GM21825 (cell line): Measurements from ENCODE around the gene ABCC1.
"Not testable (repeated sequence)": the region's sequence is repeated elsewhere in the genome, so short reads cannot be mapped to it uniquely, and the experiment has no call there.

Experiments used
- ATAC-seq: cut with Tn5 transposase; IDR thresholded peaks from one replicate; pipeline ENCODE4 v1.9.1; 2021; ENCODE audit warnings: mild to moderate bottlenecking, moderate library complexity; ENCODE audit not compliant: unreplicated experiment

Gene ABCC1

GRCh38 chr16:16178455-16179162 lies 229.2 kb downstream of the ABCC1 start:
- ATAC-seq, result no peak

DNA sequence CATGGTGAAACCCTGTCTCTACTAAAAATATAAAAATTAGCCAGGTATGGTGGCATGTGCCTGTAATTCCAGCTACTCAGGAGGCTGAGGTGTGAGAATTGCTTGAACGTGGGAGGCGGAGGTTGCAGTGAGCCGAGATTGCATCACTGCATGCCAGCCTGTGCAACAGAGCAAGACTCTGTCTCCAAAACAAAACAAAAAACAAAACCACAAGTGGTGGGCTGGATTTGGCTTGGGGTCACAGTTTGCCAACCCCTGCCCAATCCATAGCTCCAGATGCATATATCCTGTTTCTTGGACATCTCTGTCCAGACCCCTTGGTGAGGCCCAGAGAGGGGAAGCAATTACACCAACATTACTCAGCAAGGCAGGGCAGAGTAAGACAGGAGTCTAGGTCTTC lies 232.3 kb downstream of the ABCC1 start:
- ATAC-seq, result not testable (repeated sequence)

DNA sequence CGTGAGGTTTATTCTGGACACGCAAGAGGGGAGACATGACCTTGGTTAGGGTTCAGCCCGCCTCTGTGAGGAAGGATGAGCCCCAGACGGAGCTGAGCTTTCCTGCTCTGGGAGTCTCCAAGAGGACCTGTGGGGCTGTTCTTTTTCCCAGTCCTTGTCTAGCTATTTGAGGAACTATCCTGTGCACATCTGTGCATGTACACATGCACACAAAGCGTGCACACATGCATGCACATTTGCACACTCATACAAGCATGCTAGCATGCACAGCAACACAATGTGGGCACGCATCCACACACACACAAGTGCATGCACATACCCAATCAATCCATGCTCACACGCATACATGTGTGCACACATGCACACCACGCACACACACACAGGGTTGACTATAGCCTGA lies 233.5 kb downstream of the ABCC1 start:
- no peak for ATAC-seq

DNA sequence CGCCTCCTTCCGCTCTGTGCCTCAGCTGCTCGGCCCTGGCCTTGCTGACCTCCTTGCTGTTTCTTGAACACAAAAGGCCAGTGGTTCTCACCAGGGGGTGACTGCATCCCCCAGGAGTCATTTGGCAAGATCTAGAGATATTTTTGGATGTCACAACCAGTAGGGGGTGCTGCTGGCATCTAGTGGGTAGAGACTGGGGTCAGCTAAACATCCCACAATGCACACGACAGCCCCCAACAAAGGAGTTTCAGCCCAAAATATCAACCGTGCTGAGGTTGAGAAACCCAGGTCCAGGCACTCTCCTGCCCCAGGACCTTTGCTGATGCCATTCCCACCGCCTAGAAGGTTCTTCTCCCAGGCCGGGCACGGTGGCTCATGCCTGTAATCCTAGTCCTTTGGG lies 234.1 kb downstream of the ABCC1 start:
- ATAC-seq, result no peak

GRCh38 chr16:16184594-16184993 lies 235.2 kb downstream of the ABCC1 start:
- ATAC-seq, result no peak

- ATAC-seq, result no peak
Measured at GRCh38 chr16:16185095-16185494, 235.7 kb downstream of the ABCC1 start.

- ATAC-seq, result no peak
Measured at GRCh38 chr16:16186820-16187219, 237.4 kb downstream of the ABCC1 start.

DNA sequence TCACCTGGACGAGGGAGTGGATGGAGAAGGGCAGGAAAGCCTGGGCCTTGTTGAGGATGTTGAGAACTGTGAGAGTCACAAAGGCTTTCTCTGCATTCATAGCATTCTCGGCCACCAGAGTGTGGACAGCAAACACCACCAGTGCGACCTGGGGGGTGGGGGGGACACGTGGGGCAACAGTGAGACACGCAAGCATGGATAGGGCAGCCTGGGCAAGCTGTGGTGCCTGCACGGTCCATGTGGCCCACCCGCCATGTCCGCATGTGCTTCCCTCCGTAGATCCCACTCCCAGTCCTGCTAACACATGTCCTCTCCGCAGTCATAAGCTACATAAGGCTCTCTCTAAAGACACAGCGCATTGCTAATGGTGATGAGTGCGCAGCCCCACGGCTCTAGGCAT lies 239.4 kb downstream of the ABCC1 start:
- ATAC-seq, result no peak

DNA sequence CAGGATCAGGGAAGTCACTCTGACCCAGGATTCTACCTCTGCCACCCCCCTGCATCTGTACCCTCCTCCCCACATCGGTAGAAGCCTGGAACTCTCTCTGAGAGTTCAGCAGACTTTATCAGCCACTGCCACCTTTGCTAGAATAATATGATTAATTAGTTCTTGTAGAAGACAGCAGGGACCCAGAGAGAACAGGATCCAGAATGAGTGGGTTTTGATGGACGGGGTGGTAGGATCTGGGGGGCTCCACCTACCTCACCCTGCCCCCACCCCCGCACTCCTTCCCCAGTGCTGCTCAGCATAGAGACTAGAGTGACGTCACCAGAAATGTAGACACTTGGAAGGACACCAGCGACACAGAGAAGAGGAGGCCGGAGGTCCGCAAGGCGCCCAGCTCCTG lies 240.4 kb downstream of the ABCC1 start:
- ATAC-seq, result no peak

DNA sequence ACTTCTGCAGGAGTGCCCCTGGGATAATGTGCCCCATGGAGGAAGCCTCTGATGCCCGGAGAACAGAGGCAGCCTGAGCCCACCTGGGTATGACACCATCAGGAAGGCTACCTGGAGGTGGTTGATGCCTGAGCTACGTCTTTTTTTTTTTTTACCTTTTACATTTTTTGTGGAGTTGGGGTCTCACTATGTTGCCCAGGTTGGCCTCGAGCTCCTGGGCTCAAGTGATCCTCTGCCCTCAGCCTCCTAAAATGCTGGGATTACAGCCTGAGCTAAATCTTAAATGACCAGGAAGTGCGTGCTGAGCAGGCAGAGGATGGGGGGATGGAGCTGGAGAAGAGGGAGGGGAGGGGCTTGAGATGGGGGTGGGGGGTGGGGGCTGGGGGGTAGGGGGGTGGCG lies 241.1 kb downstream of the ABCC1 start:
- ATAC-seq, result no peak

GRCh38 chr16:16190966-16191365 lies 241.6 kb downstream of the ABCC1 start:
- not testable (repeated sequence) for ATAC-seq

- no peak for ATAC-seq
Measured at GRCh38 chr16:16191493-16192167, 242.2 kb downstream of the ABCC1 start.
